Measurements from ENCODE around the gene ATRN.

GRCh38 chr20:3660262-3661059 lies 189.6 kb downstream of the ATRN start:
- no peak for TF ChIP-seq CTCF (optimal IDR thresholded peaks at IDR 0.05 in 1 of 3, IDR thresholded peaks at IDR 0.05 in 1 of 3, conservative IDR thresholded peaks at IDR 0.05 in 1 of 3; ENCODE audit: extremely low read depth in 1 of 3, insufficient read depth in 2 of 3, low read length in 3 of 3)
- TF ChIP-seq EZH2 (IDR thresholded peaks at IDR 0.05; ENCODE audit: low read length): no peak

Data from keratinocyte (primary cell).